GM19025 (cell line): ENCODE measurements around the gene THEMIS.
"Not testable (repeated sequence)": the region's sequence is repeated elsewhere in the genome, so short reads cannot be mapped to it uniquely, and the experiment has no call there.

Source experiments
- ATAC-seq: cut with Tn5 transposase; IDR thresholded peaks from one replicate; pipeline ENCODE4 v1.9.1; 2021; ENCODE audit warnings: mild to moderate bottlenecking, low read depth, moderate library complexity; ENCODE audit not compliant: unreplicated experiment

The THEMIS gene

GRCh38 chr6:127918506-127919427 is 17.9 kb upstream of the THEMIS start:
- ATAC-seq, result no peak

GRCh38 chr6:127917766-127918165 is 16.9 kb upstream of the THEMIS start:
- ATAC-seq, result no peak

GRCh38 chr6:127914240-127914639 is 13.4 kb upstream of the THEMIS start:
- no peak for ATAC-seq

GRCh38 chr6:127912914-127913313 is 12.1 kb upstream of the THEMIS start:
- no peak for ATAC-seq

- peak; percentile 85 for ATAC-seq
Observed at GRCh38 chr6:127907960-127908640, 7.2 kb upstream of the THEMIS start.

GRCh38 chr6:127904160-127904559 is 3.3 kb upstream of the THEMIS start:
- ATAC-seq, result no peak

GRCh38 chr6:127902933-127903332 is 2.1 kb upstream of the THEMIS start:
- ATAC-seq, result no peak

GRCh38 chr6:127897484-127897883 is 3.4 kb downstream of the THEMIS start:
- ATAC-seq, result no peak

GRCh38 chr6:127894051-127894450 is 6.8 kb downstream of the THEMIS start:
- no peak for ATAC-seq

- ATAC-seq, result no peak
Observed at GRCh38 chr6:127893541-127893940, 7.3 kb downstream of the THEMIS start.

GRCh38 chr6:127891731-127892326 is 9.0 kb downstream of the THEMIS start:
- ATAC-seq, result no peak

- ATAC-seq, result no peak
Observed at GRCh38 chr6:127886603-127887002, 14.3 kb downstream of the THEMIS start.

GRCh38 chr6:127884134-127884533 is 16.7 kb downstream of the THEMIS start:
- no peak for ATAC-seq

GRCh38 chr6:127881949-127882348 is 18.9 kb downstream of the THEMIS start:
- ATAC-seq, result not testable (repeated sequence)

GRCh38 chr6:127880429-127880828 is 20.4 kb downstream of the THEMIS start:
- no peak for ATAC-seq

- no peak for ATAC-seq
Observed at GRCh38 chr6:127879685-127880084, 21.2 kb downstream of the THEMIS start.

- ATAC-seq, result no peak
Observed at GRCh38 chr6:127878115-127878514, 22.7 kb downstream of the THEMIS start.

GRCh38 chr6:127877231-127877630 is 23.6 kb downstream of the THEMIS start:
- peak; percentile 60 for ATAC-seq

- ATAC-seq, result no peak
Observed at GRCh38 chr6:127869772-127870404, 31.0 kb downstream of the THEMIS start.

GRCh38 chr6:127869183-127869582 is 31.7 kb downstream of the THEMIS start:
- ATAC-seq, result no peak

GRCh38 chr6:127868338-127868737 is 32.5 kb downstream of the THEMIS start:
- ATAC-seq, result no peak
